Common myeloid progenitor, CD34-positive (primary cell): Measurements from ENCODE around the gene HDAC4.

Experiments
- CTCF ChIA-PET: fragments of 350-600 bp; sonication (Branson Sonifier 250); formaldehyde crosslinking; loops from one replicate; lab custom pipeline; 2021; ENCODE audit warnings: antibody characterized with exemption; lab: Charles Lee
- POLR2A ChIA-PET: fragments of 350-600 bp; sonication (Branson Sonifier 250); formaldehyde crosslinking; loops from one replicate; lab custom pipeline; 2021; ENCODE audit warnings: antibody characterized with exemption; lab: Charles Lee
- DNase-seq, 3 donors: peaks; one replicate each; pipeline versions ENCODE4 v3.0.0 to v3.0.0-alpha.2; 2013
- H3K27ac ChIP-seq, 2 experiments: 1 replicate in 1 of 2; 2 replicates in 1 of 2; pipeline ENCODE4 v1.7.0; 2013; ENCODE audit warnings: inconsistent platforms in 2 of 2, low read length in 2 of 2, mild to moderate bottlenecking in 2 of 2, low read depth in 1 of 2, moderate library complexity in 1 of 2; ENCODE audit not compliant: severe bottlenecking in 2 of 2, insufficient read depth in 1 of 2, poor library complexity in 1 of 2
- H3K27me3 ChIP-seq, 5 experiments: replicated peaks in 2 of 5; 1 replicate in 3 of 5; 2 replicates in 2 of 5; pipeline versions ENCODE4 v1.6.1 to v1.7.0; 2013; ENCODE audit warnings: low read length in 4 of 5, mild to moderate bottlenecking in 2 of 5, moderate library complexity in 2 of 5, inconsistent platforms in 1 of 5; ENCODE audit not compliant: insufficient read depth in 5 of 5, control insufficient read depth in 4 of 5
- H3K36me3 ChIP-seq, 4 experiments: 1 replicate in 2 of 4; 2 replicates in 2 of 4; pipeline versions ENCODE4 v1.6.1 to v1.7.0; 2013; ENCODE audit warnings: low read length in 3 of 4, control low read depth in 1 of 4, mild to moderate bottlenecking in 1 of 4; ENCODE audit not compliant: control insufficient read depth in 4 of 4, insufficient read depth in 4 of 4
- H3K4me1 ChIP-seq, 4 experiments: 1 replicate in 3 of 4; 2 replicates in 1 of 4; pipeline versions ENCODE4 v1.6.1 to v1.7.1; 2013; ENCODE audit warnings: low read length in 3 of 4, mild to moderate bottlenecking in 3 of 4, control low read depth in 1 of 4, inconsistent platforms in 1 of 4, moderate library complexity in 1 of 4; ENCODE audit not compliant: control insufficient read depth in 4 of 4, insufficient read depth in 4 of 4; ENCODE audit errors: control extremely low read depth in 1 of 4
- H3K4me3 ChIP-seq, 7 experiments: 1 replicate in 4 of 7; 2 replicates in 3 of 7; pipeline versions ENCODE4 v1.5.1 to v1.7.0; 2013; ENCODE audit warnings: mild to moderate bottlenecking in 7 of 7, low read length in 6 of 7, moderate library complexity in 6 of 7, inconsistent platforms in 2 of 7, low read depth in 2 of 7, control low read depth in 1 of 7; ENCODE audit not compliant: insufficient read depth in 4 of 7, control insufficient read depth in 1 of 7; ENCODE audit errors: extremely low read depth in 1 of 7
- H3K9me3 ChIP-seq, 5 experiments: 1 replicate in 4 of 5; 2 replicates in 1 of 5; pipeline versions ENCODE4 v1.6.1 to v1.7.1; 2013; ENCODE audit warnings: low read length in 4 of 5, mild to moderate bottlenecking in 2 of 5, inconsistent platforms in 1 of 5, low read depth in 1 of 5, moderate library complexity in 1 of 5; ENCODE audit not compliant: control insufficient read depth in 4 of 5, insufficient read depth in 2 of 5; ENCODE audit errors: control extremely low read depth in 1 of 5
- WGBS: methylation state at CpG from one replicate; pipeline ENCODE4 v1.1.5; 2013; ENCODE audit not compliant: insufficient coverage; 5-methylcytosine and 5-hydroxymethylcytosine counted together

Gene HDAC4

GRCh38 chr2:239222312-239222660 is 178.5 kb downstream of the HDAC4 start:
- H3K4me3 ChIP-seq, result peak overlapping the region in 6 of 7 experiments; percentile 4 to 69 (median 50)
- ChIA-PET CTCF (interaction anchor here (0.7 to 1.4 kb wide), 4 partner anchors 8 to 586 kb away, joined by 3 to 5 read pairs (median 4); no protein-coding TSS in a partner anchor), POLR2A (no interaction called here)
- DNase-seq, result peak; percentile 26 to 78 (median 68)
- peaks cover 31 to 74% (median 52%) of the 10 kb centered on the region in 4 experiments for H3K4me1 ChIP-seq
- H3K36me3 ChIP-seq, result no peaks in the 10 kb centered on the region
- H3K27ac ChIP-seq, result peak overlapping the region in 1 of 2 experiments; percentile 74
- no peaks in the 10 kb centered on the region for H3K27me3 ChIP-seq
- H3K9me3 ChIP-seq, result no peaks in the 10 kb centered on the region
- WGBS, result 0% methylated on average over 2 of the region's 2 CpGs

DNA sequence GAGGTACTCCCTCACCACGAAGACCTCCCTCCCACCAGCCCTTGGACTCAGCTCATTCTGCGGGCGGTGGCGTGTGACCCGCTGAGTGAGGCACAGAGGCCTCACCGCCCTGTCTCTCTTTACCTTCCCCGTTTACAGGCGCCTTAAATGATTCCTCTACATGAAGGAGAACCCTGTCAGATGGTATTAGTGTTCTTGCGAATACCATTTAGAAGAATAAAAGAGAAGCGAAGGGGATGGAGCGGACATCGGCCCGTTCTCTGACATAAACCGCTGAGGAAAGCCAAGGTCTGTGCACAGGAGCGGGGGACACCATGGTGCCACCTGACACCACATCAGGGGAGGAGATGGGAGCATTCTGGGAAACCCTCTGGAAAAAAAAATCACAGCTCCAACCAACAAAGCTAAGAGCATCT is 179.8 kb downstream of the HDAC4 start:
- peak in 1 of 3 donors; percentile 24 for DNase-seq
- Histone ChIP-seq H3K4me1 (peaks cover 34 to 78% (median 62%) of the 10 kb centered on the region in 4 experiments), H3K4me3 (peak overlapping the region in 1 of 7 experiments; percentile 69), H3K36me3 (no peaks in the 10 kb centered on the region), H3K27ac (peak overlapping the region in 1 of 2 experiments; percentile 74), H3K27me3 (no peaks in the 10 kb centered on the region), H3K9me3 (no peaks in the 10 kb centered on the region)
- ChIA-PET POLR2A (no interaction called here), CTCF (interaction anchor here (0.8 to 1.4 kb wide), 3 partner anchors 50 to 77 kb away, joined by 3 to 4 read pairs (median 3); no protein-coding TSS in a partner anchor)
- WGBS, result 94% methylated on average over 10 of the region's 15 CpGs

- H3K27ac ChIP-seq, result no peak overlapping the region
- no peaks in the 10 kb centered on the region for H3K27me3 ChIP-seq
- ChIA-PET POLR2A (no interaction called here), CTCF (no interaction called here)
- WGBS, result 84% methylated on average over 3 of the region's 9 CpGs
- no peaks in the 10 kb centered on the region for H3K9me3 ChIP-seq
- peak in 2 of 3 donors; percentile 35 to 49 for DNase-seq
- no peaks in the 10 kb centered on the region for H3K36me3 ChIP-seq
- H3K4me1 ChIP-seq, result peaks cover 34 to 72% (median 56%) of the 10 kb centered on the region in 4 experiments
- no peak overlapping the region for H3K4me3 ChIP-seq
These were observed 180.5 kb downstream of the HDAC4 start for GRCh38 chr2:239220341-239220740.

DNA sequence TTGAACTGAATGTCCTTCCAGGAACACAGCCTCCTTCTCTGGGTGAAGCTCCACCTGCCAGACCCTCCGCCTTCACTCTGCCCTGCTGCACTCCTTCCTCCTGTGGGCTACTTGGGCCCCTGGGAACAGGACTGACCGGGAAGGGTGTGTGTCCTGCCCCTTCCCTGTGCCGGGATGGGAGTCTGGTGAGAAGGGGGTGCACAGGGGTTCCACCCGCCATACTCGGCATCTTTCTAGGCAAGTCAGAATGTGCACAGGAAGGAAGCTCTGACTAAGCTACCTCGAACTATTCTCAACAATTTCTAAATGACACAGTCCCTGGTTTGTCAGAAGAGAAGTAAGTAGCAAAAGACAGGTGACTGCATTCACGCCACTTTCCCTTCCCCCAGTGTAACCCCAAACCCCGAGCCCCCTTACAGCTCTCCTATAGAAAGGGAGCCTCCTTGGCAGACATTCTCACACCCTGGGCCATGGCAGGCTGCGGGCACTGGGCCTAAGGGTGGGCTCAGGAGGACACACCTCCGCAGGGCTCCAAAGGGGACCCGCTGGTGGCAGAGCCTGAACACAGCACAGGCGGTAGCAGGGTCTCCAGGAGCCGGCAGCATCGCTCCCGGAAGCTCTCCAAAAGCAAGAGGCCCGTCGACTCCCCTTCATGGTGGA is 184.1 kb downstream of the HDAC4 start:
- no peaks in the 10 kb centered on the region for H3K36me3 ChIP-seq
- DNase-seq, result peak in 2 of 3 donors; percentile 67 to 77
- CTCF ChIA-PET, result interaction anchor here (1.3 kb wide), 1 partner anchor 22 kb away, joined by 3 read pairs; no protein-coding TSS in a partner anchor
- no peaks in the 10 kb centered on the region for H3K27me3 ChIP-seq
- H3K4me3 ChIP-seq, result peak overlapping the region in 3 of 7 experiments; percentile 22 to 45 (median 28)
- WGBS, result 64% methylated on average over 9 of the region's 17 CpGs
- H3K4me1 ChIP-seq, result peaks cover 17 to 48% (median 39%) of the 10 kb centered on the region in 4 experiments
- POLR2A ChIA-PET, result interaction anchor here (0.5 kb wide), 1 partner anchor 57 kb away, joined by 3 read pairs; no protein-coding TSS in a partner anchor
- peak overlapping the region in 1 of 2 experiments; percentile 25 for H3K27ac ChIP-seq
- no peaks in the 10 kb centered on the region for H3K9me3 ChIP-seq

GRCh38 chr2:239215988-239216613 is 184.7 kb downstream of the HDAC4 start:
- WGBS, result 100% methylated on average over 4 of the region's 7 CpGs
- Histone ChIP-seq H3K36me3 (no peaks in the 10 kb centered on the region), H3K9me3 (no peaks in the 10 kb centered on the region), H3K27ac (no peak overlapping the region), H3K4me1 (peaks cover 13 to 45% (median 33%) of the 10 kb centered on the region in 4 experiments), H3K27me3 (no peaks in the 10 kb centered on the region), H3K4me3 (peak overlapping the region in 2 of 7 experiments; percentile 22 to 45)
- DNase-seq, result no peak
- ChIA-PET CTCF (interaction anchor here (1.3 kb wide), 1 partner anchor 23 kb away, joined by 3 read pairs; no protein-coding TSS in a partner anchor), POLR2A (interaction anchor here (0.5 kb wide), 1 partner anchor 56 kb away, joined by 3 read pairs; no protein-coding TSS in a partner anchor)

DNA sequence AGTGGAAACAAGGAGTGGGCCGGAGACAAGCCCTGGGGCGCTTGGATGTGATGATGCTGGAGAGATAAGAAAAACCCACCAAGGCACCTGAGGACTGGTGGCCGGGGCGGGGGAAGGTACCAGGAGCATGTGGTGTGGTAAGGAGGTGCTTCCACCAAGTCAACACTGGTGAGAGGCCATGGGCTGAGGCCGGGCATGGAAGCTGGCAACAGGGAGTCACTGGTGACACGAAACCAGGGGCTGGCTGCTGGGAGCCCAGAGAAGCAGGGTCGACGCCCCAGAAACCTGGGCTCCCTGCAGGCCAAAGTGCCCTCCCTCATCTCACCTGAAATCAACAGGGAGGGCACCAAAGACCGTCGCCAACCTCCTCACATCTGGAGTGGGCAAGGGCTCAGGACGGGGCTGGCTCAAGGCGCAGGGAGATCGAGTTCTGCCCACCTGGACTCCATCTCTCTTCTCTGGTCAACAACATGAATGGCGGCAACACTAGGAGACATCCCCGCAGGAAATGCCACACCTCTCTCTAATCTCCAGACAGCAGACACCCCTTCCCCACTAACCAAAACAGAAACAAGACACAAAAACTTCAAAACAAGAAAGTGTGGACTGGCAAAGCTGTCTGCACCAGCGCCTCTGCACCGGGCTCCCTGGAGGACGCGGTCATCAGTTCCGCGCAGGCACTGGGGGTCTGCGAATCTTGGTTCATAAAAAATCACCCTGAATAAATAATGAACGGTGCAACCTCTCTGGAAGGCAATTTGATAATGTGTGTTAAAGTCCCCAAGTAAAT is 185.5 kb downstream of the HDAC4 start:
- Histone ChIP-seq H3K27ac (no peak overlapping the region), H3K9me3 (no peaks in the 10 kb centered on the region), H3K36me3 (no peaks in the 10 kb centered on the region), H3K4me3 (no peak overlapping the region), H3K27me3 (no peaks in the 10 kb centered on the region), H3K4me1 (peaks cover 10 to 37% (median 27%) of the 10 kb centered on the region in 4 experiments)
- DNase-seq, result no peak
- CTCF ChIA-PET, result interaction anchor here (1.0 kb wide), 1 partner anchor 58 kb away, joined by 3 read pairs; no protein-coding TSS in a partner anchor
- WGBS, result 99% methylated on average over 21 of the region's 23 CpGs
- POLR2A ChIA-PET, result no interaction called here
